Activated naive CD4-positive, alpha-beta T cell treated with anti-CD3 and anti-CD28 coated beads, Interleukin-2, amount 50 U/mL, for 72 hours (primary cell): Measurements from ENCODE around the gene AFF1. TPM values are rescaled to one million over a fixed set of nuclear protein-coding genes. Genes with fewer than 3 reads are reported as not detected.

Source experiments
- ATAC-seq, 2 donors: fragments of 150-1000 bp; cut with Tn5 transposase; 2 replicates each; pipeline ENCODE4 v1.10.0; 2021; ENCODE audit warnings: mild to moderate bottlenecking in 2 of 2, moderate library complexity in 2 of 2
- DNase-seq, 2 donors: peaks; one replicate each; pipeline ENCODE4 v3.0.0; 2021 to 2022; ENCODE audit warnings: low spot score in 2 of 2
- H3K27ac Mint-ChIP-seq, 2 donors: one replicate each; pipeline ENCODE4 v1.8.0; 2022; ENCODE audit warnings: mild to moderate bottlenecking in 2 of 2, mixed read lengths in 2 of 2
- H3K36me3 Mint-ChIP-seq, 2 donors: one replicate each; pipeline ENCODE4 v1.8.0; 2022; ENCODE audit warnings: mixed read lengths in 2 of 2
- H3K9me3 Mint-ChIP-seq, 2 donors: one replicate each; pipeline ENCODE4 v1.8.0; 2022; ENCODE audit warnings: mixed read lengths in 2 of 2
- total RNA-seq, 2 donors: library from RNA; stranded (reverse); gene quantifications; one replicate each; pipeline ENCODE4 v1.2.3, GENCODE V29; 2022

AFF1 gene
- total RNA-seq, 2 donors from 2014 or later, result 41.5 to 71.7 TPM

GRCh38 chr4:87044511-87045233, 109.9 kb downstream of the AFF1 start:
- Mint-ChIP-seq H3K27ac (no peak overlapping the region), H3K9me3 (no peaks in the 10 kb centered on the region), H3K36me3 (peaks cover 0 to 11% of the 10 kb centered on the region in 2 donors)
- ATAC-seq (no peak), DNase-seq (no peak)

GRCh38 chr4:87045234-87045558, 110.4 kb downstream of the AFF1 start:
- no peak overlapping the region for H3K27ac Mint-ChIP-seq
- H3K36me3 Mint-ChIP-seq, result peaks cover under 1 to 11% of the 10 kb centered on the region in 2 donors
- ATAC-seq (no peak), DNase-seq (no peak)
- no peaks in the 10 kb centered on the region for H3K9me3 Mint-ChIP-seq

- H3K27ac Mint-ChIP-seq, result no peak overlapping the region
- H3K36me3 Mint-ChIP-seq, result peaks cover 5 to 15% of the 10 kb centered on the region in 2 donors
- DNase-seq, result no peak
- ATAC-seq, result no peak
- H3K9me3 Mint-ChIP-seq, result no peaks in the 10 kb centered on the region
Observed at GRCh38 chr4:87045659-87046058, 110.8 kb downstream of the AFF1 start.

GRCh38 chr4:87046121-87046551, 111.3 kb downstream of the AFF1 start:
- peaks cover 10 to 19% of the 10 kb centered on the region in 2 donors for H3K36me3 Mint-ChIP-seq
- H3K27ac Mint-ChIP-seq, result no peak overlapping the region
- DNase-seq (no peak), ATAC-seq (no peak)
- H3K9me3 Mint-ChIP-seq, result no peaks in the 10 kb centered on the region

GRCh38 chr4:87047281-87047798, 112.5 kb downstream of the AFF1 start:
- Mint-ChIP-seq H3K27ac (no peak overlapping the region), H3K36me3 (peaks cover 19 to 22% of the 10 kb centered on the region in 2 donors), H3K9me3 (peaks cover 0 to 5% of the 10 kb centered on the region in 2 donors)
- no peak for DNase-seq
- no peak for ATAC-seq

GRCh38 chr4:87049508-87049907, 114.7 kb downstream of the AFF1 start:
- ATAC-seq, result no peak
- peaks cover 0 to 5% of the 10 kb centered on the region in 2 donors for H3K9me3 Mint-ChIP-seq
- peaks cover 19 to 38% of the 10 kb centered on the region in 2 donors for H3K36me3 Mint-ChIP-seq
- DNase-seq, result no peak
- H3K27ac Mint-ChIP-seq, result no peak overlapping the region

- Mint-ChIP-seq H3K36me3 (peaks cover 19 to 49% of the 10 kb centered on the region in 2 donors), H3K9me3 (peaks cover 0 to 5% of the 10 kb centered on the region in 2 donors), H3K27ac (no peak overlapping the region)
- no peak for DNase-seq
- no peak for ATAC-seq
Observed at GRCh38 chr4:87050596-87050995, 115.8 kb downstream of the AFF1 start.

GRCh38 chr4:87051121-87051713, 116.4 kb downstream of the AFF1 start:
- H3K36me3 Mint-ChIP-seq, result peaks cover 19 to 54% of the 10 kb centered on the region in 2 donors
- H3K27ac Mint-ChIP-seq, result peak overlapping the region; percentile 19 to 31
- ATAC-seq (no peak), DNase-seq (no peak)
- peaks cover 0 to 5% of the 10 kb centered on the region in 2 donors for H3K9me3 Mint-ChIP-seq

- peaks cover 0 to 5% of the 10 kb centered on the region in 2 donors for H3K9me3 Mint-ChIP-seq
- H3K36me3 Mint-ChIP-seq, result peaks cover 9 to 54% of the 10 kb centered on the region in 2 donors
Observed at GRCh38 chr4:87052615-87053014, 117.8 kb downstream of the AFF1 start.

GRCh38 chr4:87053176-87053658, 118.4 kb downstream of the AFF1 start:
- Mint-ChIP-seq H3K9me3 (peaks cover 0 to 5% of the 10 kb centered on the region in 2 donors), H3K36me3 (peaks cover 8 to 54% of the 10 kb centered on the region in 2 donors), H3K27ac (peak overlapping the region; percentile 52 to 95)
- DNase-seq (no peak), ATAC-seq (peak; percentile 71 to 80)

More at GRCh38 chr4:87052615-87053014, 117.8 kb downstream of the AFF1 start:
- no peak for DNase-seq
- H3K27ac Mint-ChIP-seq, result peak overlapping the region; percentile 19 to 95
- ATAC-seq, result peak in 1 of 2 donors; percentile 7

- ATAC-seq (no peak), DNase-seq (no peak)
- Mint-ChIP-seq H3K9me3 (peaks cover 0 to 5% of the 10 kb centered on the region in 2 donors), H3K27ac (peak overlapping the region; percentile 52 to 87), H3K36me3 (peaks cover 8 to 57% of the 10 kb centered on the region in 2 donors)
Observed at GRCh38 chr4:87053802-87054767, 119.3 kb downstream of the AFF1 start.

GRCh38 chr4:87054900-87055299, 120.1 kb downstream of the AFF1 start:
- Mint-ChIP-seq H3K9me3 (peaks cover 0 to 5% of the 10 kb centered on the region in 2 donors), H3K27ac (no peak overlapping the region), H3K36me3 (peaks cover 8 to 65% of the 10 kb centered on the region in 2 donors)
- DNase-seq (no peak), ATAC-seq (no peak)

- peak overlapping the region in 1 of 2 donors; percentile 45 for H3K27ac Mint-ChIP-seq
- ATAC-seq (no peak), DNase-seq (no peak)
- H3K36me3 Mint-ChIP-seq, result peaks cover 7 to 65% of the 10 kb centered on the region in 2 donors
- peaks cover 0 to 5% of the 10 kb centered on the region in 2 donors for H3K9me3 Mint-ChIP-seq
Observed at GRCh38 chr4:87055311-87055710, 120.5 kb downstream of the AFF1 start.

- ATAC-seq (no peak), DNase-seq (no peak)
- peaks cover 0 to 2% of the 10 kb centered on the region in 2 donors for H3K9me3 Mint-ChIP-seq
- peak overlapping the region; percentile 51 to 52 for H3K27ac Mint-ChIP-seq
- H3K36me3 Mint-ChIP-seq, result peaks cover 0 to 57% of the 10 kb centered on the region in 2 donors
Observed at GRCh38 chr4:87056881-87057280, 122.1 kb downstream of the AFF1 start.

GRCh38 chr4:87057835-87058355, 123.1 kb downstream of the AFF1 start:
- no peak for DNase-seq
- Mint-ChIP-seq H3K27ac (peak overlapping the region; percentile 2 to 46), H3K36me3 (peaks cover 0 to 53% of the 10 kb centered on the region in 2 donors), H3K9me3 (no peaks in the 10 kb centered on the region)
- no peak for ATAC-seq
